ENCODE results near the gene GAGE12G. TPM values are rescaled to one million over a fixed set of nuclear protein-coding genes. Genes with fewer than 3 reads are reported as not detected.
"Not testable (repeated sequence)": the region's sequence is repeated elsewhere in the genome, so short reads cannot be mapped to it uniquely, and the experiment has no call there.

GAGE12G gene
- polyA plus RNA-seq (ENCODE audit: insufficient read length in 12 of 12): not detected
- long read RNA-seq, donor 1: 0 reads
- long read RNA-seq, donor 2: 0 reads
- long read RNA-seq, donor 3: 0 reads
- long read RNA-seq, donor 4: 0 reads
- long read RNA-seq, donor 5: 0 reads
- long read RNA-seq, donor 6: 0 reads
- long read RNA-seq, donor 7: 0 reads
- long read RNA-seq, donor 8: 0 reads
- long read RNA-seq, donor 9: 0 reads
- long read RNA-seq, donor 10: 0 reads
- long read RNA-seq, donor 11: 0 reads

GRCh38 chrX:49570100-49570499 is at the start of gene GAGE12G:
TSS of gene GAGE12G (plus strand) at chrX:49570400. CDS start at chrX:49571555, 1,155 bp downstream.
- not testable (repeated sequence) for DNase-seq

- not testable (repeated sequence) for DNase-seq
Measured at GRCh38 chrX:49531877-49532276, 38.3 kb upstream of the GAGE12G start, which contains the start of gene GAGE12C. TSS of gene GAGE12C (plus strand) at chrX:49532177. CDS start at chrX:49533332, 1,155 bp downstream.

GRCh38 chrX:49541433-49541832 is 28.8 kb upstream of the GAGE12G start, which contains the start of gene GAGE12D:
TSS of gene GAGE12D (plus strand) at chrX:49541733. CDS start at chrX:49542888, 1,155 bp downstream.
- not testable (repeated sequence) for DNase-seq

- not testable (repeated sequence) for DNase-seq
Measured at GRCh38 chrX:49550989-49551388, 19.2 kb upstream of the GAGE12G start, which contains the start of gene GAGE12E. TSS of gene GAGE12E (plus strand) at chrX:49551289. CDS start at chrX:49552444, 1,155 bp downstream.

- not testable (repeated sequence) for DNase-seq
Measured at GRCh38 chrX:49560542-49560941, 9.7 kb upstream of the GAGE12G start, which contains the start of gene GAGE12F. TSS of gene GAGE12F (plus strand) at chrX:49560842. CDS start at chrX:49561997, 1,155 bp downstream.

- DNase-seq: not testable (repeated sequence)
Measured at GRCh38 chrX:49568728-49569127, 1.5 kb upstream of the GAGE12G start.

- not testable (repeated sequence) for DNase-seq
Measured at GRCh38 chrX:49569152-49569551, 1.0 kb upstream of the GAGE12G start.

GRCh38 chrX:49579649-49580048 is 9.4 kb downstream of the GAGE12G start, which contains the start of gene GAGE12H:
TSS of gene GAGE12H (plus strand) at chrX:49579949. CDS start at chrX:49581104, 1,155 bp downstream.
- DNase-seq: not testable (repeated sequence)

GRCh38 chrX:49589196-49589595 is 19.0 kb downstream of the GAGE12G start, which contains the start of gene GAGE2A:
TSS of gene GAGE2A (plus strand) at chrX:49589496. CDS start at chrX:49590651, 1,155 bp downstream.
- not testable (repeated sequence) for DNase-seq

- not testable (repeated sequence) for DNase-seq
Measured at GRCh38 chrX:49589769-49590478, 19.7 kb downstream of the GAGE12G start.

GRCh38 chrX:49590488-49590887 is 20.3 kb downstream of the GAGE12G start:
- not testable (repeated sequence) for DNase-seq

GRCh38 chrX:49598720-49599119 is 28.5 kb downstream of the GAGE12G start, which contains the start of gene GAGE1:
TSS of gene GAGE1 (plus strand) at chrX:49599020. CDS start at chrX:49600175, 1,155 bp downstream.
- not testable (repeated sequence) for DNase-seq

- DNase-seq: no peak
Measured at GRCh38 chrX:49610718-49611310, 40.6 kb downstream of the GAGE12G start.

- no peak for DNase-seq
Measured at GRCh38 chrX:49618574-49618973, 48.4 kb downstream of the GAGE12G start.

Other genes starting within 250 kb of the GAGE12G start
- gene GAGE12J, start 248.4 kb upstream of the GAGE12G start, polyA plus RNA-seq (ENCODE audit: insufficient read length in 12 of 12): not detected
- gene GAGE13, start 238.8 kb upstream of the GAGE12G start, polyA plus RNA-seq (ENCODE audit: insufficient read length in 12 of 12): not detected
- not detected for gene GAGE12C, start 38.2 kb upstream of the GAGE12G start, polyA plus RNA-seq (ENCODE audit: insufficient read length in 12 of 12)
- not detected for gene GAGE12D, start 28.7 kb upstream of the GAGE12G start, polyA plus RNA-seq (ENCODE audit: insufficient read length in 12 of 12)
- gene GAGE12E, start 19.1 kb upstream of the GAGE12G start, polyA plus RNA-seq (ENCODE audit: insufficient read length in 12 of 12): not detected
- not detected for gene GAGE12F, start 9.6 kb upstream of the GAGE12G start, polyA plus RNA-seq (ENCODE audit: insufficient read length in 12 of 12)
- not detected for gene GAGE12H, start 9.5 kb downstream of the GAGE12G start, polyA plus RNA-seq (ENCODE audit: insufficient read length in 12 of 12)
- gene GAGE2A, start 19.1 kb downstream of the GAGE12G start, polyA plus RNA-seq (ENCODE audit: insufficient read length in 12 of 12): not detected
- not detected for gene GAGE1, start 28.6 kb downstream of the GAGE12G start, polyA plus RNA-seq (ENCODE audit: insufficient read length in 12 of 12)
- not detected for gene PAGE1, start 125.6 kb downstream of the GAGE12G start, polyA plus RNA-seq (ENCODE audit: insufficient read length in 12 of 12)

All from muscle of arm (tissue), 14 donors.